ENCODE results near the gene JAKMIP1.

JAKMIP1 gene

GRCh38 chr4:6065166-6065565, 135.2 kb downstream of the JAKMIP1 start:
- no peak for DNase-seq (ENCODE audit: low read depth)

- DNase-seq (ENCODE audit: low read depth), result no peak
These were observed 136.0 kb downstream of the JAKMIP1 start for GRCh38 chr4:6064383-6064782.

- DNase-seq (ENCODE audit: low read depth), result no peak
These were observed 136.7 kb downstream of the JAKMIP1 start for GRCh38 chr4:6063684-6064083.

GRCh38 chr4:6062133-6062532, 138.2 kb downstream of the JAKMIP1 start:
- no peak for DNase-seq (ENCODE audit: low read depth)

DNA sequence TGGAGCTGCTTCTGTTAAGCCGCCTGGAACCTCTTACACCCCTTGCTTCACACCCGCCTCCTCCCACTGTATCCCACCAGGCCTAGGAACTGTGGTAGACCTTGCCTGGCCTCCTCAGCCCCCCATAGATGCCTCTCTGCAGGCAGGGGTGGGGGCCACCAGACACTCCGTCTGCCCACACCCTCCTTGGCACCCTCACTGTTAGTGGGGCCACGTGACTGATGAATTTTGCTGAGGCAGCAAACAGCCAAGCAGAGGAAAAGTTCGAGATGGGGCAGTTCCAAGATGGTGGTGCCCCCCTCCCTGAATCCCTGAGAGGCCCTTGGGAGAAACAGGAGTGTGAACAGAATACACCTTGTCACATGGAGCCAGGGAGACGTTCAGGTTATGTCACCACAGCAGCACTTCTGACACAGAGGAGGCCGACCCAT, 141.0 kb downstream of the JAKMIP1 start:
- DNase-seq (ENCODE audit: low read depth), result no peak

DNA sequence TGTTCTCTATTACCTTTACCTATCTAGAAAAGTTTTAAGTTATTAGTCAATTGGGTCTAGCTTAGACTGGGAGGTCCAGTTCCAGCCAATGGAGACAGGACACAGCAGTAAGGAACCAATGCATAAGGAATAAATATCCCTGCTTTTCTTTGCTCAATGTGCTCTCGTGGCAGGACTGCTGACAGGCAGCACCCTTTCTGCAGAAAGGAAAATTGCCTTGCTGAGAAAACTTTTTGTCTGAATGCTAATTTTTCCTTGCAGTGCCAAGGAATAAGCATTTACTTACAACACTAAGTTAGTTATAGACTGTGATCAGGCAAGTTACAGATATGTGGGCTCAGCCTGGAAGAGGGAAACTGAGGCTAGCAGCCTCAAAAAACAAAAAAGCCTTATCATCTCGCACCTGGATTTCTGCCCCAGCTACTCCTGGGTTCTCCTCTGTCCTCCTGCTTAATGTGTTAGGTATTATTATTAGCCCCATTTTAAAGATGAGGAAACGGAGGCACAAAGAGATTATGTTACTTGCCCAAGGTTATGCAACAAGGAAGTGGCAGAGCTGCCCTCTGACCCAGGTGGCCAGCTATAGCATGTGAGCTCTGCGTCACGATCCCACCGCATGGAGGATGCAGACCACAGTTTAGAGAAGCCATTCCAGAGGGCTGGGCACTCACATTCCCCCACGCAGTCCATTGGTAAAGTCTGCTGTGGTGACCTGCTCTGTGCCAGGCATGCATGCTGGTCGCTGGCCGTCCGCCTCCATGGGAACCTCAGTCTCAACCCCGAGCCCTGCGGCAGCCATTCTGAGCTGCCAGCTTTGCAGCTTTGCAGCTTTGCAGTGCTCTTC, 141.6 kb downstream of the JAKMIP1 start:
- DNase-seq (ENCODE audit: low read depth), result no peak

DNA sequence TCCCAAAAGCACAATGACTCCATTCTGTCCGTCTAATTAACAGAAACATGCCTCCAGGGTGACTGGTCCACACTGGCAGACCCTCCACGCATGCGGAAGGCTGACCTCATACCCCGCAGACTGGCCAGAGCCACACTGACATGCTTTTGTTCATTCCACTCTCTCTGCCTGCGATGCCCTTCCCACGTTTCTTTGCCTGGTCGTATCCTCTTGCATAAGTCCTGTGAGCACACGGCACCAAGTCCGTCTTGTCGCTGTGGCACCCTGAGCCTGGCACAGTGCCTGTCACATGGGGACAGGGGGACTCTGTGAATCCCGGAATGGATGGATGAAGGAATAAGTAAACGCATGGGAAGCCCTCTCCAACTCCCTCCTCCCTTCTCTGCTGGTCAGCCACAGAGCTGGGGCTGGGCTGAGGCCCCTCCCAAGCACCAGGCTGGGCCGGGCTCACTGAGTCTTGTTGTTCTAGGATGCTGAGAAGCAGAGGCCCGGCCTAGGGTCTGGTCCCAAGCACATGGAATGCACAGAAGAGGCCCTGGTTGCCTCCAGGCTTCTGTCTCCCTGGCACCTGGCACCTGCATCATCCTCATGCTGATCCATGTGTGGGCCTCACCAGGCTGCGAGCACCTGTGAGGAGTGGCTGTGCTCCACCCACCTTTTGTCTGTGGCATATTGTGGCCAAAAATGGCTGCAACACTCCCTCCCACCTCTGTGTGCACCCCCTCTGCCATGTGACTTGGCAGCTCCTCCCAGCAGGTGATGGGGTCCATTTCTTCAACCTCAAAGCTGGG, 143.2 kb downstream of the JAKMIP1 start:
- no peak for DNase-seq (ENCODE audit: low read depth)

- DNase-seq (ENCODE audit: low read depth), result no peak
These were observed 144.9 kb downstream of the JAKMIP1 start for GRCh38 chr4:6055436-6055835.

- DNase-seq (ENCODE audit: low read depth), result no peak
These were observed 145.3 kb downstream of the JAKMIP1 start for GRCh38 chr4:6055030-6055429.

DNA sequence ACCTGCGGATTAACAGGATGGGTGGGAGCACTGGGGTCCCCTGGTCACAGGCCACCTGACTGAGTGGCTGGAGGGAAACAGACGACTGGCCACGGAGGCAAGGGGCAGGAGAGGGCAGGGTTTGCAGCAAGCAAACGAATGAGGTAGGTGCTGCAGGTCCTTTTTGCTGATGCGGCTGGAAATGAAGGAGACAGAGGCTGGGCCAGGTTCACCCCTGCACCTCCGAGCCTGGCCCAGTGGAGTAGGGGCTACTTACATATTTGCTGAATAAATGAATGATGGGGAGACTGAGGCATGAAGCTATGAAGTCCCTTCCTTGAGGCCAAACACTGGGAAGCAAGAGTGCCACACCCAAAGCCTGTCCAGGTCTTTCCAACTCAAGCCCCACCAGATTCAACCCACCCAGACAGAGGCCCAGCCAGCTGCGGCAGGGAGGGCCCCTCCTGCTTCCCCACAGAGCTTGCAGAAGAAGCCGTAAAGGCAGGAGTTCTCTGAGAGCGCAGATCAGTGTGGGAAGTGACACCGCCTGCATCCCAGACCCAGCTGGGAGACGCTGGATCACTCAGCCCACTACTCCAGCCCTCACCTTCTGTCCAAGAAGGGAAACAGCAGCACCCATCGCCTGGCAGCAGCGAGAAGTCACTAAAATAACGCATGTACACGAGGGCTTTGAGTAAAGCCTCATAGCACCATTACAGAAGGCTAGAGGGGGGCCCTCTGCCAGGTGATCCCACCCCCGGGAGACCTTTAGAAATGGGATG, 146.0 kb downstream of the JAKMIP1 start:
- DNase-seq (ENCODE audit: low read depth), result no peak

GRCh38 chr4:6052679-6053078, 147.7 kb downstream of the JAKMIP1 start:
- DNase-seq (ENCODE audit: low read depth), result no peak

- DNase-seq (ENCODE audit: low read depth), result no peak
These were observed 149.8 kb downstream of the JAKMIP1 start for GRCh38 chr4:6050551-6050950.

- no peak for DNase-seq (ENCODE audit: low read depth)
These were observed 150.4 kb downstream of the JAKMIP1 start for GRCh38 chr4:6049985-6050384.

- DNase-seq (ENCODE audit: low read depth), result no peak
These were observed 151.1 kb downstream of the JAKMIP1 start for GRCh38 chr4:6049278-6049677.

DNA sequence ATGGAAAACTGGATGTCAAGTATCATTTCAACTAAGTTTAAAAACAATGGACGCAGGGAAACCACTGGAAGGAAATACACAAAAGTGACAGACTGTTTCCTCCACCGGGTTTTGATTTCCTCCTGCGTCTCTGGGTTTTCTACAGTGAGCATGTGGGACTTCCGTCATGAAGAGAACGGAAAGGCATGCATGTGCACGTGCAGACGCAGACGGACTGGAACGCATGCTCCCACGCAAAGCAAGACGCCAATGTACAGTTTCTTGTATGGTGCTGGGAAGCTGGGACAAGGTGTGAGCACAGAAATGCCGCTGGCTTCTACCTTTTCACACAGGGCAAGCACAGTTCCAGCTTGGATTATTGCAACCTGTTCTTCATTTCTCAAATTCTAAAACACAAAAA, 151.8 kb downstream of the JAKMIP1 start:
- DNase-seq (ENCODE audit: low read depth), result no peak

GRCh38 chr4:6047130-6047673, 153.1 kb downstream of the JAKMIP1 start:
- DNase-seq (ENCODE audit: low read depth), result no peak

DNA sequence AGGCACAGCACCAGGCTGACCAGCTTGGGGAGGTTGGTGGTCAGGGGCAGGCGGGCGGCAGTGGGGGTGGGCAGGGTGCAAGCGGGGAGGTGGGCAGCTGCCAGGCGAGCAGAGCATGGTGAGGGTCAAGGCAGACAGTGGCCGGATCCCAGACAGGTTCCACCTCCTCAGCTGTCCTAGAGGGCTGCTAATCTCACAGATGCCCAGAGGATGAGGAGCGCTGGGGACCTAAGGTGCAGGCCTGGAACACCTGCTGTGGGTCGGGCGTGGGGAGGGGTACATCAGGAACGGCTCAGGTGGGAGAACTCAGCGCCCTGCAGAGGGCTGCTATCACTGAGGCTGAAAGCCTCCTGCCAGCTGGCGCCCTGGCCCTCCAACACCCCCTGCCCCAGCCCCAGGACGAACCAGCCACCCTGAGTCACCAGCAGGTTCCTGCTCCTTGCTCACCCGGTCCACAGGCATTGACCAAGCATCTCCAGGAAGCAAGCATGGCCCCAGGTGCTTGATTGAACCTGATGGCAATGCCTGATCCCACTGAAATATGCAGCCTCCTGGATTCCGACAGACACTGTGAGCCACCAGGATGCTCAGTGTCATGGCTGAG, 153.7 kb downstream of the JAKMIP1 start:
- no peak for DNase-seq (ENCODE audit: low read depth)

DNA sequence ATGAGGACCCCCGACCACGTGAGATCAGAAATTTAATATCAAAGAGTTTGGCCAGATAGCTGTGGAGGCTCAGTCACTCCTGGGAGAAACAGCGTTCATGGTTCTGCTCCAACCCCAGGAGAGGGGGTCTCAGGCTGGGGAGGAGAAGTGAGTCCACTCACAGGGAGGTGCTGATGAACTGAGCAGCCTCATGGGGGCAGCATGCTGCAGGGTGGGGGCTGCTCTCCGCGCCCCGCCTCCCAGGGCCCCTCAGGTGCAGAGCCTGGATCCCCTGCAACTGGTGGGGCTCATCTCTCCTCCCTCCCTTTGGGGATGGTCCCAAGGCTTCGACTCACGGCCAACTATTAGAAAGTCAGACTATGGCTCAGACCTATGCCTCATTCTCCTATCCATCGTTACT, 155.5 kb downstream of the JAKMIP1 start:
- DNase-seq (ENCODE audit: low read depth), result no peak

GRCh38 chr4:6044276-6044675, 156.1 kb downstream of the JAKMIP1 start:
- no peak for DNase-seq (ENCODE audit: low read depth)

DNA sequence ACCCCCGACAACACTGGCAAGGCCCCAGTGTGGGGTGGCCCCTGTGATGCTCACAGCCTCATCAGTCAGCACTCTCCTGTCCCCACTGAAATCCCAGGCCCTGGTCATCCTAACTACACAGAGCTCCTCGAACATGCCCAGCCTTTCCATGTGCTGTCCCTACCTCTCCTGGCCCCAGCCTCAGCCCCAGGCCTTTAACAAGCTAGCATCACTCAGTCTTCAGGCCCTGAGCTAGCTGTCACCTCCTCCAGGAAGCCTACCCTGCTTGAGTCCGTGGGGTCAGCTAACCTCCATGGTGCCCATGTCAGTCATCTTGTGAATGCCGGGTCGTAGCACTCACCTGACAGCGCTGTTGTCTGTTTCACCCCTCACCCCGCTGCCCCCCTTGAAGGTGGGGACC, 156.5 kb downstream of the JAKMIP1 start:
- DNase-seq (ENCODE audit: low read depth), result no peak

- DNase-seq (ENCODE audit: low read depth), result no peak
These were observed 157.2 kb downstream of the JAKMIP1 start for GRCh38 chr4:6043188-6043587.

Data from ELR (cell line).